Psoas muscle (tissue), 8 donors: ENCODE results near the gene TP63. TPM values are rescaled to one million over a fixed set of nuclear protein-coding genes. Genes with fewer than 3 reads are reported as not detected.

ENCODE experiments used
- ATAC-seq, 4 donors: fragments of 200-7000 bp; cut with Tn5 transposase; one replicate each; pipeline ENCODE4 v1.9.1; 2020; ENCODE audit warnings: moderate library complexity in 3 of 4, mild to moderate bottlenecking in 2 of 4
- DNase-seq, 2 donors: peaks; one replicate each; pipeline ENCODE4 v3.0.0-alpha.2; 2020
- H3K27ac ChIP-seq: fragments of 200-600 bp; one replicate; pipeline ENCODE4 v1.8.0; 2022
- H3K27me3 ChIP-seq, 3 donors: fragments of 200-600 bp in 1 of 3; one replicate each; pipeline versions ENCODE4 v1.6.1 to v1.8.0; 2013 to 2022; ENCODE audit warnings: low read length in 2 of 3, mild to moderate bottlenecking in 2 of 3, moderate library complexity in 1 of 3; ENCODE audit not compliant: insufficient read depth in 3 of 3
- H3K36me3 ChIP-seq, 2 donors: fragments of 200-600 bp in 1 of 2; one replicate each; pipeline versions ENCODE4 v1.6.1 to v1.8.0; 2013 to 2022; ENCODE audit warnings: low read depth in 1 of 2, mild to moderate bottlenecking in 1 of 2, moderate library complexity in 1 of 2; ENCODE audit not compliant: insufficient read depth in 1 of 2
- H3K4me1 ChIP-seq: fragments of 200-600 bp; one replicate; pipeline ENCODE4 v1.8.0; 2022
- H3K4me3 ChIP-seq: fragments of 200-600 bp; one replicate; pipeline ENCODE4 v1.8.0; 2022; ENCODE audit warnings: mild to moderate bottlenecking
- H3K9me3 ChIP-seq: fragments of 200-600 bp; one replicate; pipeline ENCODE4 v1.8.0; 2022
- CTCF ChIP-seq: fragments of 200-600 bp; IDR thresholded peaks from one replicate; pipeline ENCODE4 v1.8.0; 2022; ENCODE audit warnings: antibody characterized with exemption
- WGBS, 3 donors: extraction: QIAGEN DNeasy Blood & Tissue Kit; methylation state at CpG; one replicate each; pipeline versions ENCODE4 v1.1.6 to v1.1.7; 2013; 5-methylcytosine and 5-hydroxymethylcytosine counted together
- intact Hi-C, 2 donors: fragments of 100-400 bp; cut with DNase I; formaldehyde crosslinking; loops; one replicate each; pipeline versions ENCODE4 v1.11.0 to v1.14.2; 2022
- polyA plus RNA-seq, 3 donors: library from polyadenylated mRNA; stranded (reverse); fragments of 200-250 nt; gene quantifications; one replicate each; pipeline ENCODE4 v1.2.3, GENCODE V29; 2013
- total RNA-seq, 4 donors: library from RNA; stranded (reverse); fragmentation: NEBNext Ultra II Directional in 2 of 4; extraction: Animal tissue kit (Norgen Biotek cat#: 25700) in 2 of 4; gene quantifications; one replicate each; pipeline versions ENCODE4 v1.2.1 to v1.2.4, GENCODE V29; 2021 to 2023
- donor health status: healthy with polysubstance abuse.
- donor health status: DM: no; HTN: no; CAD: no; lungs with moderate emphysema.
- donor health status: Bipolar disorder and iron deficiency.
- donor health status: healthy.
- donor health status: DM: yes; HTN: yes; CAD: no.
- donor health status: DM: no; HTN: no; CAD: no.
- donor health status: DM: no; HTN: no; CAD: no.
- donor health status: DM: yes; HTN: yes; CAD: no.

The TP63 gene
- total and polyA plus RNA-seq, 7 donors = 1.4 to 83.0 (median 13.1) TPM

DNA sequence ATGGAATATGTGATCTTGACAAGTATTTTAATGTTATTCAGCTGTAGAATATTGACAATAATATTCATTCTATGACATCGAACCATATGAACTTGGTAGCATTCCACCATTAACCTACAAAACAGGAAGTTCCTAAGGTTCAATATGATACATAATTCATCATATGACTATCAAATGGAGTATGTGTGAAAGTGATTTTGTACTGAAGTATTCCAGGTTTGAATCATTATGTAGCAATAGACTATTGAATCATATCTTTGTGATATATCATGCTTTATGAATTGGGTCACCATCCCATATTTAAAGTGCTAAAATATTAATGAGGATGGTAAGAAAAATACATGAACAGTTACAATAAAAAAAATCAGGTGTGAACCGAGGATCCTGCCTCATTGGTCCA lies 95.1 kb downstream of the TP63 start:
- 94 to 96% (median 96%) methylated on average over 2 of the region's 2 CpGs for WGBS, 3 donors
- H3K27me3 ChIP-seq = no peaks in the 10 kb centered on the region
- intact Hi-C loops = no loop called here
- H3K36me3 ChIP-seq = no peaks in the 10 kb centered on the region
- no peak overlapping the region for H3K27ac ChIP-seq
- no peak for TF ChIP-seq CTCF
- H3K4me3 ChIP-seq = no peak overlapping the region
- no peak for DNase-seq
- H3K9me3 ChIP-seq = no peaks in the 10 kb centered on the region
- H3K4me1 ChIP-seq = peaks cover 40% of the 10 kb centered on the region
- peak in 1 of 4 donors; percentile 32 for ATAC-seq

DNA sequence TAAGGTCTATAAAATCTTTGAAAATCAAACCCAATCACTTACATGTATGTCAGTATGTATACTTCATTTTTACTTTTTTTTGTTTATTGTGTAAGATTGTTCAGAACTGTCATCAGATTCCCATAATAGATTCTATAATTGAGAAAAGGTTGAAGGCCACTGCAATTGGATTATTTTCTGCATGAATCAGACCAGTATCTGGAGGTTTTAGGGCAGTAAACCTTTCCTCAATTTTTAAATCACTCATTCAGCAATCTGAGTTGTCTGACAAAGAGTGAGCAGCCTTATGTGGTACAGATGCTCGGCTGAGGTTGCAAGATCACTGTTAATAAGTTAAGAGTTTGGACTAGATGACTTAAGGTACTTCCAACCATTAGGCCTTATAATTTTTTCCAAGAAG lies 96.0 kb downstream of the TP63 start:
- intact Hi-C loops = no loop called here
- ATAC-seq (no peak), DNase-seq (no peak)
- Histone ChIP-seq H3K27ac (no peak overlapping the region), H3K4me1 (peaks cover 31% of the 10 kb centered on the region), H3K36me3 (no peaks in the 10 kb centered on the region), H3K27me3 (no peaks in the 10 kb centered on the region), H3K9me3 (no peaks in the 10 kb centered on the region), H3K4me3 (no peak overlapping the region)
- TF ChIP-seq CTCF = no peak
- 94 to 100% (median 97%) methylated on average over 1 of the region's 1 CpG for WGBS, 3 donors

- no peaks in the 10 kb centered on the region for H3K27me3 ChIP-seq
- no peak overlapping the region for H3K4me3 ChIP-seq
- H3K9me3 ChIP-seq = no peaks in the 10 kb centered on the region
- intact Hi-C loops = no loop called here
- ATAC-seq (no peak), DNase-seq (no peak)
- H3K36me3 ChIP-seq = no peaks in the 10 kb centered on the region
- H3K4me1 ChIP-seq = peaks cover 28% of the 10 kb centered on the region
- 70 to 72% (median 71%) methylated on average over 4 of the region's 4 CpGs for WGBS, 3 donors
- no peak overlapping the region for H3K27ac ChIP-seq
- TF ChIP-seq CTCF = no peak
Observed at GRCh38 chr3:189727898-189728297, 96.7 kb downstream of the TP63 start.

GRCh38 chr3:189728915-189729314 lies 97.7 kb downstream of the TP63 start:
- intact Hi-C loops = no loop called here
- 61 to 78% (median 72%) methylated on average over 1 of the region's 1 CpG for WGBS, 3 donors

More at GRCh38 chr3:189728915-189729314, 97.7 kb downstream of the TP63 start:
- Histone ChIP-seq H3K36me3 (no peaks in the 10 kb centered on the region), H3K27ac (no peak overlapping the region), H3K4me1 (peaks cover 28% of the 10 kb centered on the region), H3K27me3 (no peaks in the 10 kb centered on the region), H3K4me3 (no peak overlapping the region), H3K9me3 (no peaks in the 10 kb centered on the region)
- DNase-seq = no peak
- ATAC-seq = no peak
- no peak for TF ChIP-seq CTCF
